NCI-H1092 (cell line): ENCODE data around the gene MAPKBP1.
"Not testable (repeated sequence)": the region's sequence is repeated elsewhere in the genome, so short reads cannot be mapped to it uniquely, and the experiment has no call there.

Source experiments
- DNase-seq: peaks from one replicate; lab custom pipeline; 2025; lab: John Stamatoyannopoulos, UW

MAPKBP1 gene, protein sequence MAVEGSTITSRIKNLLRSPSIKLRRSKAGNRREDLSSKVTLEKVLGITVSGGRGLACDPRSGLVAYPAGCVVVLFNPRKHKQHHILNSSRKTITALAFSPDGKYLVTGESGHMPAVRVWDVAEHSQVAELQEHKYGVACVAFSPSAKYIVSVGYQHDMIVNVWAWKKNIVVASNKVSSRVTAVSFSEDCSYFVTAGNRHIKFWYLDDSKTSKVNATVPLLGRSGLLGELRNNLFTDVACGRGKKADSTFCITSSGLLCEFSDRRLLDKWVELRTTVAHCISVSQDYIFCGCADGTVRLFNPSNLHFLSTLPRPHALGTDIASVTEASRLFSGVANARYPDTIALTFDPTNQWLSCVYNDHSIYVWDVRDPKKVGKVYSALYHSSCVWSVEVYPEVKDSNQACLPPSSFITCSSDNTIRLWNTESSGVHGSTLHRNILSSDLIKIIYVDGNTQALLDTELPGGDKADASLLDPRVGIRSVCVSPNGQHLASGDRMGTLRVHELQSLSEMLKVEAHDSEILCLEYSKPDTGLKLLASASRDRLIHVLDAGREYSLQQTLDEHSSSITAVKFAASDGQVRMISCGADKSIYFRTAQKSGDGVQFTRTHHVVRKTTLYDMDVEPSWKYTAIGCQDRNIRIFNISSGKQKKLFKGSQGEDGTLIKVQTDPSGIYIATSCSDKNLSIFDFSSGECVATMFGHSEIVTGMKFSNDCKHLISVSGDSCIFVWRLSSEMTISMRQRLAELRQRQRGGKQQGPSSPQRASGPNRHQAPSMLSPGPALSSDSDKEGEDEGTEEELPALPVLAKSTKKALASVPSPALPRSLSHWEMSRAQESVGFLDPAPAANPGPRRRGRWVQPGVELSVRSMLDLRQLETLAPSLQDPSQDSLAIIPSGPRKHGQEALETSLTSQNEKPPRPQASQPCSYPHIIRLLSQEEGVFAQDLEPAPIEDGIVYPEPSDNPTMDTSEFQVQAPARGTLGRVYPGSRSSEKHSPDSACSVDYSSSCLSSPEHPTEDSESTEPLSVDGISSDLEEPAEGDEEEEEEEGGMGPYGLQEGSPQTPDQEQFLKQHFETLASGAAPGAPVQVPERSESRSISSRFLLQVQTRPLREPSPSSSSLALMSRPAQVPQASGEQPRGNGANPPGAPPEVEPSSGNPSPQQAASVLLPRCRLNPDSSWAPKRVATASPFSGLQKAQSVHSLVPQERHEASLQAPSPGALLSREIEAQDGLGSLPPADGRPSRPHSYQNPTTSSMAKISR (N-terminal part only)

GRCh38 chr15:41774062-41774881 lies at the start of gene MAPKBP1:
TSS of gene MAPKBP1 (plus strand) at chr15:41774484. CDS start at chr15:41775276, 792 bp downstream.
- peak; percentile 92 for DNase-seq

DNA sequence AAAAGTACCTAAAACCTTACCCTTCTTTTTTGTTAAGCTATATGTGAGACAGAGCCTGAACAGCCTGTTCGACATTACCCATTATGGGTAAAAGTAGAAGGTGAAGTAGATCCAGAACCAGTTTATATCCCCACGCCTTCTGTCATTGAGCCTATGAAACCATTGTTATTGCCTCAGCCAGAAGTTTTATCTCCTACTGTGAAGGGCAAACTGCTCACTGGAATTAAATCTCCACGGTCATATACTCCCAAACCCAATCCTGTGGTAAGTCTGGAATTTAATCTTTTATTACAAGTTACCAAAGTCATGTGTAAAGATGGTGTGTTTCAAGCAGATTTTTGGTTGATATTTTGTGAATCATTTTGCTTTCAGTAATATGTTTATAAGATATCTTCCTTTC lies 47.1 kb upstream of the MAPKBP1 start:
- no peak for DNase-seq

DNA sequence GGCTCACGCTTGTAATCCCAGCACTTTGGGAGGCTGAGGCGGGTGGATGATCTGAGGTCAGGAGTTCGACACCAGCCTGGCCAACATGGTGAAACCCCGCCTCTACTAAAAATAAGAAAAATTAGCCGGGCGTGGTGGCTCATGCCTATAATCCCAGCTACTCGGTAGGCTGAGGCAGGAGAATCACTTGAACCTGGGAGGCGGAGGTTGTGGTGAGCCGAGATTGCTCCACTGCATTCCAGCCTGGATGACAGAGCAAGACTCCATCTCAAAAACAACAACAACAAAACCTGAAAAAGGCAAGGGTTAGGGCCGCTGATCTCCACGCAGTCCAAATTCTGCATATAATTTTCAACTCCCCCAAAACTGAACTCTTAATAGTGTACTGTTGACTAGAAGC lies 46.2 kb upstream of the MAPKBP1 start:
- DNase-seq: not testable (repeated sequence)

GRCh38 chr15:41730543-41730942 lies 43.7 kb upstream of the MAPKBP1 start:
- no peak for DNase-seq

DNA sequence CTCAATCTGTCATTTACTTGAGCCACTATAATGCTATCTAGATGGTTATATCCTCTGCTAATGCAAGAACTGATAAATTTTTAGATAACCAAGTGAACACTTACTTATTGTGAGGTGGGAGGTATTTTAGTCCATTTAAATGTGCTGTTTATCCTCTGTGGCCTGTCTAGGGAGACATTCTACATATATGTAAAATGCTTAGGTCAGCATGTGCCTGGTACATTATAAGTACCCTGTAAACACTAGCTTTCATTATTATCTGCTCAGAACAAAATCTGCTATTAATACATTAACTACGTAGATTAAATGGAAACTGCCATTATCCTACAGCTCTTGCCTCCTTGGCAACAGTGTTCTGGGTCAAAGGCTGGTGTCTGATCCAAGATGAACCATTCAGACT lies 41.8 kb upstream of the MAPKBP1 start:
- no peak for DNase-seq

DNA sequence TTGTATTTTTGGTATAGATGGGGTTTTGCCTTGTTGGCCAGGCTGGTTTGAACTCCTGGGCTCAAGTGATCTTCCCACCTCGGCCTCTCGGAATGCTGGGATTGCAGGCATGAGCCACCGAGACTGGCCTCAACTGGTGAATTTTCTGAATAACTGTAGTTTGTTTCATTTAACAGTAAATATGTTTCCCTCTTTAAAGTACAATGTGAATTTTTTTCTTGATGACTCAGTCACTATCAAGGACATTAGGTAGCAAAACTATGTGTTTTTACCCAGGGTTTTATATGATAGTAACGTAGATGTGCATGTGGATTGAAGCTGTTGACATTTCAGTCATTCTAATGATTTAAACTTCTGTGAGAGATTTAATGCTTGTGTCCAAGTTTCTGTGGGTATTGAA lies 40.2 kb upstream of the MAPKBP1 start:
- DNase-seq: no peak

DNA sequence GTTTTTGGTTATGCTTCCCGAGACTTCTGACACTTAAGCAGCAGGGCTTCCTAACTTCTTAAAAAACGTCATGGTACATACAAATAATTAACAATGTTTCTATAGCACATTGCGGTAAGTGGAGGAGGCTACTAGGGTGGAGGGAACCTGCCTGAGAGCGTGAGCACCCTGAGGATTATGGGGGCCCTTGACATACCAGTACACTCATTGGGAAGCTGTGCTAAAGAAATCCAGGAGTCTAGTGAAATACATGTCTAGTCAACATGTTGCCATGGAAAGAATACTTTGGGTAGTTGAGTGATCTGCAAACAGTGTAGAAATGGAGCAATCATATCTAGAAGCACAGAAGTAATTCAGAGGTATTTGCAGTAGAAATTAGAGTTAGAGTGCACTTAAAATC lies 39.2 kb upstream of the MAPKBP1 start:
- no peak for DNase-seq

- not testable (repeated sequence) for DNase-seq
These were observed 38.8 kb upstream of the MAPKBP1 start for GRCh38 chr15:41735492-41735891.

DNA sequence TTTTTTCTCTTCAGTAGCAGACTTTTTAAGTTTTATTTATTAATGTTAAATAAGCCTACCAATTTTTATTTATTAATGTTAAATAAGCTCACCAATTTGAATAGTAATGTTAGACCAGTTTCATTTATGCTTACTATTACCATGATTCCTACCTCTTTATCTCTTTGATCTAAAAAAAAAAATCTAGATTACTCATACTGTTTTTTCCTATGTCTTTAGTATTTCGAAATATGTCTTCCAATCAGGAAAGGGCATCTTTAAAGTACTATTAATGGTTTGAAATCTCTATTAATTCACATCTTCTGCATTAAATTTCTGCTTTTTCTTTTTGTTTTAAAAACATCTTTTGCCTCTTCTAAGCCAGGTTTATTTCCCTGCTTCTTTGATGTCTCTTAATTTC lies 27.5 kb upstream of the MAPKBP1 start:
- no peak for DNase-seq

GRCh38 chr15:41756198-41756597 lies 18.1 kb upstream of the MAPKBP1 start:
- no peak for DNase-seq

DNA sequence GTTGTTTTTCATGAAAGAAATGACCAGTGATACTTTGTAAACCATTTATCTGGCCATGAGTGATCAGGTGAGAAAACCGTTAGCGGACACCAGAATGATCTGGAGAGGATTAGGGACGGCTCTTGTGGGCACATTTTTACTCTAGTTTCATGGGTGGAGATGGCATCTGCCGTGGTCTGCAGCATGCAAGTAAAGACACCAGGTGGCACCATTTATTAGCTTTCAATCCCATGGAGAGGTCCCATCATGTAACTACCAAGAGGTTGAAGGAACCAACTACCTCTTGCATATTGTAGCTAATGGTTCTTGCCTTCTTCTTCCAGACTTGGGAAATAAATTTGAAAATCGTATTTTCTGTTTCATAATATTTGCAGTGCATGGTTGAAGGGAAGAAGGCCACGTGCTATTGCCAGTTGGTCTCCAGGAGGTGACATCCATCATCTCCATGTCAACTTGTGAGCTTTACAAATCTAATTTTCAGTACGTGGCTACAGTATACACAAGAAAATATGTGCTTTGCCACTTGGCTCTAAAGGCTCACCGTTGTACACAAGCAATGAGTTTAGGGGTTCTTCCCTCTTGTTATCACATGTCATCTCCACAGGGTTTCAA lies 1.5 kb upstream of the MAPKBP1 start:
- DNase-seq: peak; percentile 2

- DNase-seq: no peak
These were observed 954 bp upstream of the MAPKBP1 start for GRCh38 chr15:41773332-41773728.

GRCh38 chr15:41773729-41774061 lies 589 bp upstream of the MAPKBP1 start:
- DNase-seq: no peak

DNA sequence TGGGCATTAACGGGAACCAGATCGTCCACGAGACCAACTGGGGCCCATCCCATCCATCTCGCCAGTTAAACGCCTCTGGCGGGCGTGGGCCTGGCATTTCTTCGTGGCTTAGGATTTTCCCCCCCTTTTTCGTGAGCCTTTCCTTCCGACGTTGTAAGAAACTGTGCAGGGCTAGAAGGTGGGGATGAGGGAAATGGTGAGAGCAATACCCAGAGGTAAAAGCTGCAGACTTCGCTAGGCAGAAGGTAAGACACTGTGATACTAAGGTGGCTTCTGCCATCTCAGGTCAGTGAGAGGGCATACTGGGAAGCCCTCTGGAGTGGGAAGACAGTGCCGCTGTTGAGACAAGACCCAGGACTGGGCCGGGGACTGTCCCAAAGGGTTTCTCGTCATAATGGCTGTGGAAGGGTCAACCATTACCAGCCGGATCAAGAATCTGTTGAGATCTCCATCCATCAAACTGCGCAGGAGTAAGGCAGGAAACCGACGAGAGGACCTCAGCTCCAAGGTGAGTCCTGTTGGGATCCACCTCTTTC lies 666 bp downstream of the MAPKBP1 start:
- no peak for DNase-seq

- no peak for DNase-seq
These were observed 1.4 kb downstream of the MAPKBP1 start for GRCh38 chr15:41775651-41776050.

GRCh38 chr15:41777421-41777973 lies 3.2 kb downstream of the MAPKBP1 start:
- no peak for DNase-seq

DNA sequence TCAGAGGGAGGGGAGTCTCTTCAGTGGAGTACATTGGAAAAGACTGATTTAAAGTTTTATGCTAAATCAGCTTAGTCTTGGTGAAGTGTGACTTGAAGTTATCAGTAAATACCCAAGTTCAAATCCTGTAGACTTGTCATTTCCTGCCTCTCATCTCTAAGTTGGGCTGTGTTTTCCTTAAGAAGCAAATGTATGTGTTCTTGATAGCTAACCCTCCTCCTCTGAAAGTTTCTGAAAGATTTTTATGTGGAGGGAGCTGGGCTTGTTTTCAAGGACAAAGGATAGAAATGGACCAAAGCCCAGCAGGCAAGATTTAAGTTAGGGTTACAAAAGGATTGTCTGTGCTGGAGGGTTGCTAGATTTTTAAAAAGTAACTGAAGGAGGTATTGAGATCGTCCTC lies 4.2 kb downstream of the MAPKBP1 start:
- DNase-seq: no peak

- DNase-seq: no peak
These were observed 5.4 kb downstream of the MAPKBP1 start for GRCh38 chr15:41779662-41780157.

DNA sequence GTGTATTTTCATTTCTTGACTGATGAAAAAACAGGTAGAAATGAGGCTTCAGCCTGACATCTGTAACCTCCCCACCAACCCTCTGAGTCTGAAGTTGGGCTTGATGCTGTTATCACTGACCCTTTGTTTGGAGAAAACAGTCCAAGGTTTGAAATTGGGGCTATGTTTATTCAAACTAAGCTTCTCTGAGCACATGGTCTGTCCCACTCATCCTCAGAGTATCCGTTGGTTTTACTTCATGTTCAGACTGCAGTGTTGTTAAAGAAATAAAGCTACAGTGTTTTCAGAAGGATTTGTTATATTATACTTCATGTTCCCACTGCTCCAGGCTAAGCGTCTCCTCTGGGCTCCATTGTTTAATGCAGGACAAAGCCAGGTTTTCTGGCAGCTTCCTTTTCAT lies 6.0 kb downstream of the MAPKBP1 start:
- no peak for DNase-seq

- DNase-seq: no peak
These were observed 6.4 kb downstream of the MAPKBP1 start for GRCh38 chr15:41780727-41781126.
